Neural crest cell (in vitro differentiated cells): ENCODE results near the gene IL1F10. TPM values are rescaled to one million over a fixed set of nuclear protein-coding genes. Genes with fewer than 3 reads are reported as not detected.

ENCODE experiments used
- DNase-seq: peaks from one replicate; pipeline ENCODE4 v3.0.0; 2021; ENCODE audit warnings: low read depth, mixed read lengths, low spot score
- H3K27ac Mint-ChIP-seq: one replicate; pipeline ENCODE4 v1.8.0; 2021; ENCODE audit warnings: mild to moderate bottlenecking, mixed read lengths; ENCODE audit not compliant: unreplicated experiment
- H3K27me3 Mint-ChIP-seq: 2 replicates; pipeline ENCODE4 v1.8.0; 2021; ENCODE audit warnings: low read depth, mild to moderate bottlenecking, mixed read lengths
- H3K36me3 Mint-ChIP-seq: 2 replicates; pipeline ENCODE4 v1.8.0; 2021; ENCODE audit warnings: low read depth, mild to moderate bottlenecking, mixed read lengths
- H3K4me1 Mint-ChIP-seq: 2 replicates; pipeline ENCODE4 v1.8.0; 2021; ENCODE audit warnings: mixed read lengths
- H3K4me3 Mint-ChIP-seq: one replicate; pipeline ENCODE4 v1.8.0; 2021; ENCODE audit warnings: mild to moderate bottlenecking, mixed read lengths
- H3K9me3 Mint-ChIP-seq: 2 replicates; pipeline ENCODE4 v1.8.0; 2021; ENCODE audit warnings: mixed read lengths
- CTCF ChIP-seq: fragments of 200-600 bp; sonication (generic); conservative IDR thresholded peaks from 2 replicates; pipeline ENCODE4 v1.5.0; 2021; ENCODE audit warnings: antibody characterized with exemption, mild to moderate bottlenecking
- total RNA-seq: library from RNA; stranded (reverse); gene quantifications from 2 replicates; pipeline ENCODE4 v1.2.1, GENCODE V29; 2021

IL1F10 gene
- total RNA-seq, 1 donor from 2014 or later = not detected

- no peak overlapping the region for H3K4me3 Mint-ChIP-seq
- H3K27me3 Mint-ChIP-seq = peaks cover 40% of the 10 kb centered on the region
- DNase-seq = no peak
- TF ChIP-seq CTCF = no peak
- no peak overlapping the region for H3K27ac Mint-ChIP-seq
- no peaks in the 10 kb centered on the region for H3K36me3 Mint-ChIP-seq
- peaks cover 3% of the 10 kb centered on the region for H3K9me3 Mint-ChIP-seq
- no peaks in the 10 kb centered on the region for H3K4me1 Mint-ChIP-seq
These were observed 28.1 kb upstream of the IL1F10 start for GRCh38 chr2:113039719-113040118.

DNA sequence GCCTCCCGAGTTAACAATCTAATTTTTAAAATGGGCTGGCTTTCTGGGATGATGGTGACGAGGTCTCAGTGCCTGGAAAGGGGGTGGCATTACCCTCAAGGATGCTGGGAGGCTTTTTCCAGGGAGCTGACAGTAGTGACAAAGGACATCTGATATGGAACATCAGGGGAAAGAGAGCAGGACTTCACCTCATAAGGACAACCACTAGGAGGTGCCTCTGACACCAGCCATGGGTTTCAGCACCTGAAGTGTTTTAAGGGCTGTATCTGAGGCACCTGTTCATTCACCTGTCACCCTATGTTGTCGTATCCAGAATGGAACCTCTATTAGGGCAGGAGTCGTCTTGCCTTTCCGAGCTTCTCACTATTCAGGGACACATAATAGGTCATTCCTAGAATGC, 25.9 kb upstream of the IL1F10 start:
- no peak for TF ChIP-seq CTCF
- H3K36me3 Mint-ChIP-seq = no peaks in the 10 kb centered on the region
- H3K27me3 Mint-ChIP-seq = peaks cover 48% of the 10 kb centered on the region
- H3K4me1 Mint-ChIP-seq = no peaks in the 10 kb centered on the region
- no peak overlapping the region for H3K4me3 Mint-ChIP-seq
- no peak for DNase-seq
- H3K9me3 Mint-ChIP-seq = peaks cover 8% of the 10 kb centered on the region
- peak overlapping the region; percentile 45 for H3K27ac Mint-ChIP-seq

- Mint-ChIP-seq H3K27ac (no peak overlapping the region), H3K4me3 (no peak overlapping the region), H3K36me3 (no peaks in the 10 kb centered on the region), H3K4me1 (no peaks in the 10 kb centered on the region), H3K27me3 (peaks cover 29% of the 10 kb centered on the region), H3K9me3 (peaks cover 10% of the 10 kb centered on the region)
- DNase-seq = no peak
- no peak for TF ChIP-seq CTCF
These were observed 21.3 kb upstream of the IL1F10 start for GRCh38 chr2:113046465-113046864.

- no peak overlapping the region for H3K4me3 Mint-ChIP-seq
- TF ChIP-seq CTCF = no peak
- H3K4me1 Mint-ChIP-seq = no peaks in the 10 kb centered on the region
- DNase-seq = no peak
- H3K36me3 Mint-ChIP-seq = peaks cover 2% of the 10 kb centered on the region
- peaks cover 17% of the 10 kb centered on the region for H3K9me3 Mint-ChIP-seq
- H3K27me3 Mint-ChIP-seq = peaks cover 23% of the 10 kb centered on the region
- H3K27ac Mint-ChIP-seq = no peak overlapping the region
These were observed 16.6 kb upstream of the IL1F10 start for GRCh38 chr2:113050921-113051895.

- no peak within 1 kb of the TSS for H3K4me3 Mint-ChIP-seq
- peaks cover 20% of the 10 kb centered on the region for H3K27me3 Mint-ChIP-seq
- no peak for TF ChIP-seq CTCF
- no peak within 1 kb of the TSS for H3K27ac Mint-ChIP-seq
- peaks cover 2% of the 10 kb centered on the region for H3K36me3 Mint-ChIP-seq
- no peak for DNase-seq
- H3K9me3 Mint-ChIP-seq = peaks cover 20% of the 10 kb centered on the region
- H3K4me1 Mint-ChIP-seq = no peaks in the 10 kb centered on the region
These were observed 15.3 kb upstream of the IL1F10 start, which contains the start of gene IL36B for GRCh38 chr2:113052396-113052917. Gene IL36B (minus strand): TSS chr2:113052867.
